NCI-H2171 treated with DMSO at 0.1 percent for 48 hours (cell line): ENCODE data around the gene BAMBI.

Source experiments
- DNase-seq: peaks from one replicate; lab custom pipeline; 2025; lab: John Stamatoyannopoulos, UW

Gene BAMBI

DNA sequence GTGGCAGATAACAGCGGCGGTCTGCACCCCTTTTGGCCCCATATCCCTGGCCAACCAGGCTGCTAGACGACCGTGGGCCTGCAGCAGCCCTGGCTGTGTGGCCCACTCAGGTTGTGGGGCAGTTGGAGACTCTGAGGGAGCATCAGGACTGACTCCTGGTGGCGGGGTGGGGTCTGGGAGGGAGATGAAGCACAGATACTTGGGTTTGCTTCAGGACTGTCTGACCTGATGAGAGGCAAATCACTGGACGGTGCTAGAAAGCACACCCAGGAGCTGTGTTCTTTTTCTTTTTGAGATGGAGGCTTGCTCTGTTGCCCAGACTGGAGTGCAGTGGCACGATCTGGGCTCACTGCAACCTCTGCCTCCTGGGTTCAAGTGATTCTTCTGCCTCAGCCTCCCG lies 28.2 kb downstream of the BAMBI start:
- no peak for DNase-seq

DNA sequence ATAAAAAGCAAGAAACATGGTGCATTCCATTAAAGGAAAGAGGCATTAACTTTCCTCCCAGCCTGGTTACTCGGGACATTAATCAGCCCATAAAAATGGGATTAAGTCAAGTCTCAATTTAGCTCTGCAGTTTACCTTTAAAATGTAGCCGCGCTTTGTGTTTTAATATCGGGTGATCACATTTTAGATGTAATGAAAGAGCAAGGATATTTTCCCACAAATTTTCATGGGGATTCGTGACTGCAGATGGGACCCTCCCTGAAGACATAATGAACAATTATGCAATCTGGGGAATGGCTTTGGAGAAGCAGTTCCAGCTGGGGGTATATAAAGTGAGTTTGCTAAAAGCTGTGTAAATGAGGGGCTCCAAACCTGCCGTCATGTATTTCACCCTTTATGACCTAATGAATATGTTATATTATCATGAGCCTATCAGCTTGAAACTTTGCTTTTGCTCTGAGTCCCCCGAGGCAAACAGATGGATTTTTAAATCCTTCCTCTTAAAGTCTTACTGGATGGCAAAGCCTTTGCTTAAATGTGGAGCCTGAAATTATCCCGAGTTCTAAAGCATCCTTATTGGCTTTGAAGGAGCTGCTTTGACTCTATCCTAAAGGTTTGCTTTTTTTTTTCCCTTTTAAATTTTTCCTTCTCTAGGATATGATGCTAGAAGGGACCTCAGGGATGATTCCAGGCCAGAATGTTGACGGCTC lies 31.8 kb downstream of the BAMBI start:
- no peak for DNase-seq

DNA sequence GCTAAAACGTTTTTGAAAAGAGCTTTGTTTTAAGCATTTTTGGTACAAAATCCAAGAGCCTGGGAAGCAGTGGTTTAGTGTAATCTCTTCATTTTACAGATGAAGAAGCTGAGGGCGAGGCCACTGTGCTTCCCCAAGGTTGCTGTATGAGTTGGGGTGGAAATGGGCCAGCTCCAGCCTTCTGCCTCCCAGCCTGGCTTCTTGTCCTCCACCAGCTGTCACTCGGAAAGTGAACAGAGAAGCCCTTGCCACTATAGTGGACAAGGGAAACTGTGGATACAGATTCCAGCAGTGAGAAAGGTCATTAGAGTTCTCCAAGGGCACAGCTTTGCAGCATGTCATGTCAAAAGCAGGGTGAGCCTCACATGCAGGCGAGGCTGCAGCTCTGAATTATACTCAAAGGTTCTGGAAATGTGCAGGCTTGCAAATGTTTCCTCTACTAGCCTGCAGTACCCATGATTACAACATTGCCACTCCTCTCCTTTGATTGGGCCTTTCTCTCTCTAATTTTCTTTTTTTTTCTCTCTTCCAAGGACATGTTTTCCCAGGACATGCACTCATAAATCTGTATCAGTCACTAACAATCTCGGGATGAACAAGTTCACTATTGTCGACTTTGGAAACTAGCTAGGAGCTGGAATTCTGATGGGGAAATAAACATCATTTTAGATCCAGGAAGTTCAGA lies 33.0 kb downstream of the BAMBI start:
- DNase-seq: no peak

DNA sequence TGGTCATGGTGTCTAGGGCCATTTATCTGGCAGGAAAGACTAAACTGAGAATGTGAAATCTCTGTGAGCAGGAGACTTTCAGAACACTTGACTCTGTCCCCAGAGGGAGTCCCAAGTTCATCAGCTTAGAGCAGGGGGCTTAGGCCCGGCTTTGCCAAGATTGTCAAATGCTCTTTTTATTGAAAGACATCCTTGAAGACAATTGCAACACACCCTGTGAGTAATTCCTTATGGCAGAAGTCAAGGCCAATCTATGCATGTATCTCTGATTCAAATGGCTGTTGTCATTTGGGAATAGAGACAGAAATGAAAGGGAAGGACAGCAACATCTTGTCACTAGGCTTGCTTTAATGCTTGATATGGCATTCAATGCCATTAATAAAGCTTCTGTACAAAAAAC lies 33.7 kb downstream of the BAMBI start:
- no peak for DNase-seq

DNA sequence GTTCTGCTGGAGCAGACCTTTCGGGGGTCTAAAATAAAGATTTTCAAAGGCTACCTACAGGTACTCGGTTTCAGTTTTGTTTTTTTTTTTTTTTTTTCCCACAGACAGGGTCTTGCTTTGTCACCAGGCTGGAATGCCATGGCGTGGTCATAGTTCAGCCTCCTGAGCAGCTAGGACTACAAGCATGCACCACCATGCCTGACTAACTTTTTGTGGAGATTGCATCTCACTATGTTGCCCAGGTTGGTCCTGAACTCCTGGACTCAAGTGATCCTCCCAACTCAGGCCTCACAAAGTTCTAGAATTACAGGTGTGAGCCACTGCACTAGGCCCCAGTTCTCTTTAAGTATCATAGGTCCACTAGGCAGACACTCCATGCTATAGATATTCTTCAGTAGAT lies 34.5 kb downstream of the BAMBI start:
- DNase-seq: no peak

DNA sequence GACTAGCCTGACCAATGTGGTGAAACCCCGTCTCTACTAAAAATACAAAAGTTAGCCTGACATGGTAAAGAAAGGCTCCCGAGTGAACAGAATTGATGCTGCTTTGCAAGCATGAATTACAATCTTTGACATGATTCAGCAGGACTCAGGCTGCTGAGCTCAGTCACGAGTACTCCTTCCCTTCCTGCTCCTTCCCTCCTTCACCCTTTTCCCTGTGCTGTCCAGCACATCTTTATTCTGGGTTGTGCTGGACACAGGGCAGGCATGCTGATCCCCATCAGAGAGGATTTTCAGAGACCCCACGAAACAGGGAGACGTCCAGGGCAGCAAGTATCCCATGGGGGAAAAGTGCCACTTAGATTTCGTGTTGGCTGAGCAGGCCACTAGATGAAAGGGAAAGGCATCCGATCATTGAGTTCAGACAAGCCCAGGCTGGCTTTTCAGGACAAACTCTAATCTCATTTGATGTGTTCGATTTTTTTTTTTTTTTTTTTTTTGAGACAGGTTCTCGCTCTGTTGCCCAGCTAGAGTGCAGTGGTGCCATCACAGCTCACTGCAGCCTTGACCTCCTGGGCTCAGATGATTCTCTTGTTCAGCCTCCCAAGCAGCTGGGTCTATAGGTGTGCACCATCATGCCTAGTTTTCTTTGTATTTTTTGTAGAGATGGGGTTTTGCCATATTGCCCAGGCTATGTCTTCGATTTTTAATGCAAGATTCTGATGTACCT lies 36.5 kb downstream of the BAMBI start:
- DNase-seq: no peak

DNA sequence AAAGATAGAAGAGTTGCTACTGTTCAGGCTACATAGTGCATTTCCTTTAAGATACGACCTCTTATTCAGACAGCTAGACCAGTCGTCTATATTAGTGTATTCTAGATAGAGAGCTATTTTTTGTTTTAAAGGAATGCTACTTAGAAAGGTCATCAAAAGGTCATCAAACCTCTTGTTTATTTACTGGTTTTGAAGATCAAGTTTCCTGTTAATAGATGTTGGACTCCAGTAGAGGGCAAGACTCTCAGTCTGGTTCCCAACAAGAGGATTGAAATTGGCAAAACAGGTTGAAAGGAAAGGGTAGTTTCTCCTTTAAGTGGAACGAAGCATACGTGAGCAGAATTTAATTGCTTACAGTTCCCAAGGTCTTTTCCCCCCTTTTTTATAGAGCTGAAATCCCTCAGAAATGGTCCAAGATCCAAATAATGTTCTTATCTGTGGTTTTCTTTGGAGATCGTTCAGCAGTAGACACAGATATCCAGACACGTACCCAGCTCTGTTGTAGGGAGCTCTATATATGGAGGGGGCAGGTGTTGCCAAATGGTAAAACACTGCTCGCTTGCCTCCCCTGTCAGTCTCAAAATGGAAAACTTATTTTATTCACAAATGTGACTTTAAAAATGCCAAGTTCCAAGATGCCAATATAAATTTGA lies 37.2 kb downstream of the BAMBI start:
- DNase-seq: no peak

DNA sequence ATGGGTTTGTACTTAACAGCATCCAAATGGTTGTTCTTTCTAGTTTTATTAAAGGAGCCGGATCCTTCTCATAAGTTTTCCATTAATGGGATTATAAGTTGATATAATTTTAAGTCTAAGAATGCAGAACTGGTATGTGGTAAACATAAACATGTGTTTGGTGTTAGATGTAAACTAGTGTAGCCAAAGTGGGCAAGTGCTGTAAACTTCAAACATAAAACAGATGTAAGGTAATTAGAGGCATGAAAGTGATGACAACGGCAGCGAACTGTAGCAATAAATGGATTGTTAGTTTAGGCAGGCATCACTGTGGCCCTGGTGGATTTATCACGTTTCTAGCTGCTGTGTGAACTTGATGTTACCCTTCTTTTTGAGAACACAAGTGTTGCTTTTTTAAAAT lies 37.9 kb downstream of the BAMBI start:
- no peak for DNase-seq

DNA sequence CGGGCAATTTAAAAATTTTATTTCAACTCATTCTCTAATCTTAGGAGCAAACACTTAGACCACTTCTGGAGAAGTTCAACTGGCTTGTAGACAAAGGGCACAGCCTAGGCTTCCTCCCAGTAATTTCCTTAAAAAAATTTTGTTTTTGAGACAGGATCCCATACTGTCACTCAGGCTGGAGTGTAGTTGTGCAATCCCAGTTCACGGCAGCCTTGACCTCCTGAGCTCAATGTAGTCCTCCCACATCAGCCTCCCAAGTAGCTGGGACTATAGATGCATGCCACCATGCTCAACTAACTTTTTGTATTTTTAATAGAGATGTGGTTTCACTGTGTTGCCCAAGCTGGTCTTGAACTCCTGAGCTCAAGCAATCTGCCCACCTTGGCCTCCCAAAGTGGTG lies 38.4 kb downstream of the BAMBI start:
- no peak for DNase-seq

DNA sequence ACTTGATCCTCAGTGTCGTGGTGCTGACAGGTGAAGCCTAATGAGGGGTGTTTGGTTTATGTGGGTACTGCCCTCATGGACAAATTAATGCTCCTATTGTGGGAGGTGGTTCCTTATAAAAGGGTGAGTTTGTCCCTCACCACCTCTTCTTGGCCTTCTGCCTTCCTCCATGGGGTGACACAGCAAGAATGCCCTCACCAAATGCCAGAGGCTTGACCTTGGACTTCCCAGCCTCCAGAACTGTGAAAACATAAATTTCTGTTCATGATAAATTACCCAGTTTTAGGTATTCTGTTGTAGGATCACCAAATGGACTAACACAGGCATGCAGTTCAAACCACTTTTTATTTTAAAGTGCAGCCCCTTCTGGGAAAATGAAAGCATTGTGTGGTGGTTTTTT lies 39.4 kb downstream of the BAMBI start:
- no peak for DNase-seq

DNA sequence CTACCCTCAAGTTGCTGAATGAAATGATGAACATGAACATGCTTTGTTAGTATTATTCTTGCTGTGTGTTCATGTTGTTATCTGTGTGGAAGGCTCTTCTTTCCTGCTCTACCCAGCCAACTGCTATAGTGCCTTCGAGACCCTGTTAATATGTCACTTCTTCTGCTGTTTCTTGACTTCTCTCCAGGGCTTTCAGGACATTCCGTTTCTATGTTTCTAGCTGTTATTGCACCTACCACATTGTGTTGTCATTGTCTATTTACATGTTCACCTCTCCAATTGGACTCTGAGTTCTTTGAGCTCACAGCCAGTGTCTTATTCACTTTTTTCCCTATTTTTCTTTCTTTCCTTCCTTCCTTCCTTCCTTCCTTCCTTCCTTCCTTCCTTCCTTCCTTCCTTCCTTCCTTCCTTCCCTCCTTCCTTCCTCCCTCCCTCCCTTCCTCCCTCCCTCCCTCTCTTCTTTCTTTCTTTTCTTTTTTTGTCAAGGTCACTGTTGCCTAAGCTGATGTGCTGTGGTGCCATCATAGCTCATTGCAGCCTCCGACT lies 40.4 kb downstream of the BAMBI start:
- DNase-seq: no peak

DNA sequence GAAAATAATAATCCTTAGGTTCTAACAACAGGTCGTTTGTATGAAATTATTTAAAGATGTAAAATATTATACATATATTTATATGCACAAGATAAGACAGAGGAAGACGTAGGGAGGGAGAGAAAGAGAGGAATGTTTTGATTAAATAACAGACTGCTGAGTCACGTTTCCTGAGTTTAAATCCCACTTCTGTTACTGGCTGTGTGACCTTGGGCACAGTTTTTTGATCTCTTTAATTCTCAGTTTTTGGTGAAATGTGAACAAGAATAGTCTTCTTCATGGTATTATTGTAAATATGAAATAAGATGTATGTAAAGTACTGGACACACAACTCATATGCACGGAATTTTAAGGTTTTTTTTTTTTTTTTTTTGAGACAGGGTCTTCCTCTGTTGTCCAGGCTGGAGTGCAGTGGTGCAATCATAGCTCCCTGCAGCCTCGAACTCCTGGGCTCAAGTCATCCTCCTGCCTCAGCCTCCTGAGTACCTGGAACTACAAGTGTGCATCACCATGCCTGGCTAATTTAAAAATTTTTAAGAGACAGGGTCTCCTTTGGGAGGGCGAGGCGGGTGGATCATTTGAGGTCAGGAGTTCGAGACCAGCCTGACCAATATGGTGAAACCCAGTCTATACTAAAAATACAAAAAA lies 42.6 kb downstream of the BAMBI start:
- no peak for DNase-seq

DNA sequence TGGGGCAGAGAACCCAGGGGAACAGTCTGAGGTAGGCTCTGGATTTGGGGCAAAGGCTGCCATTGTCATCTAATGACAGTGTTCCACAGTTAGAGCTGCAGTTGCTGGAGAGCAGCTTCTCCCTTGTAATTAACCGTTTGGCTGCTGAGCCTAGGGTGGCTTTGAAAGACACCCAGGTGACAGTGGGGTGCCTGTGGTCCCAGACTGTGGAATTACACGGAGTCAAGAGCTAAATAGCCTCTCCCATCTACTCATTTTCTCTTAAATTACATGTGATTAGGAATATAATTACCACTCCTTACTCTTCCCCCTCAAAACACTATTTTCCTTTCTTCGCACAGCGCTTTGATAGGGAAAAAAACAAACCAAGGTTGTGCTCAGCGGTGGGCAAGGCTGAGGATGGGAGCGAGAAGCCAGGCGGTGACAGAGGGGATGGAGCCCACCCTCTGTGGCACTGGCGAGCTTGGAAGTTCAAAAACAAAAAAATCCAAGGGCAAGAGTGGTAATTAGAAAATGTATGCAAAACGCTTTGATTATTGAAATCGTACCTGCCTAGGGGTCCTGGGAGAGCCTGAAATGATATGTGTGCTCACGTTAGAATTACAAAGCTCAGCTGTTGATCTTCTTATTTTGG lies 44.1 kb downstream of the BAMBI start:
- DNase-seq: no peak

DNA sequence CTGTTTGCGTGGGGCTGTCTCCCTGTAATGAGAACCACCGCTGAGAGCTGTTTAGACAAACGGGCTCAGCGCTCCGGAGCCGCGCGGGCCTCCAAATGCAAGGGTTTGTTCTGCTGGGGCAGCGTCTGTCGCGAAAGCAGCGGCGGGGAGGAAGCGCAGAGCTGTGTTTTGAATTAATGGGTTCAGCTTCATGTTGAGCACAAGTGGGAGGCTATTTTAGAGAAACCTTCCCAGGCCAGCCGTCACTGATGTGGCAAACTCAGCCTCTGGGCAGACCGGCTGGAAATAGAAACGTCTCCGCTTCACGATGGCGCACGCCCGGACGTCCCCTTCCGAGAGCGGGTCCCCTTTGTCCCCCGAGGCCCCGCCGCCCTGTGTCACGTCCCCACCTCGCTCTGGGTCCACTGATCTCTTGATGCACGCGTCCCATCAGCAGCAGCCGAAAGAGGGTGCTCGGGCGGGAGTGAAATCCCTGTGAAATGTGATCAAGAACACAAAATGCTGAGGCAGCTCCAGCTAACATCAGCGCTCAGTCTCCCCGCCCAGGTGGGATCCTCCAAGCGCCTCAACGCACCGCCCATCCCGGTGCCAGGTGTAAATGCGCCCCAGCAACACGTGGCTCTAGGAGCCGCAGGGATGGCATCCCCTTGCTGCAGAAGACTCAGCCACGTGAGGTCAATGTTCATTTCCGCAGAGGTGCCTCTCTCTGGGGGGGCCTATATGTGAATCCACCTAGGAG lies 44.9 kb downstream of the BAMBI start:
- no peak for DNase-seq

DNA sequence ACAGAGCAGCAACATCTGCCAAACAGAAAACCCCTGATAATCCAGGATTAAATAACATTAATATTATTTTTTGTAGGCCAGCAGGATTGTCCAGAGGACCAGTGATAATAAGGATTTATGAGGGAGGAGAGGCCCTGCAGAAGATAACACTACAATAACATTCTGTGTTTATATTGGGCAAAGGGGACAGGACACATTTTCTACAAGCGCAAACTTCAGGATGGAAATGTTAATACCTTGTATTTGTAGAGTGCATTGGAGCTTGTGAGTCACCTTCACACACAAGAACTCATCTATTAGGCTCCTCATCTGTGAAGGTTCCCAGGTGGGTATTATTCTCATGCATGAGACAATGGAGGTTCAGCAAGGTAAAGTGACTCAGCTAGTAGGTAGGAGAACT lies 51.0 kb downstream of the BAMBI start:
- DNase-seq: no peak

DNA sequence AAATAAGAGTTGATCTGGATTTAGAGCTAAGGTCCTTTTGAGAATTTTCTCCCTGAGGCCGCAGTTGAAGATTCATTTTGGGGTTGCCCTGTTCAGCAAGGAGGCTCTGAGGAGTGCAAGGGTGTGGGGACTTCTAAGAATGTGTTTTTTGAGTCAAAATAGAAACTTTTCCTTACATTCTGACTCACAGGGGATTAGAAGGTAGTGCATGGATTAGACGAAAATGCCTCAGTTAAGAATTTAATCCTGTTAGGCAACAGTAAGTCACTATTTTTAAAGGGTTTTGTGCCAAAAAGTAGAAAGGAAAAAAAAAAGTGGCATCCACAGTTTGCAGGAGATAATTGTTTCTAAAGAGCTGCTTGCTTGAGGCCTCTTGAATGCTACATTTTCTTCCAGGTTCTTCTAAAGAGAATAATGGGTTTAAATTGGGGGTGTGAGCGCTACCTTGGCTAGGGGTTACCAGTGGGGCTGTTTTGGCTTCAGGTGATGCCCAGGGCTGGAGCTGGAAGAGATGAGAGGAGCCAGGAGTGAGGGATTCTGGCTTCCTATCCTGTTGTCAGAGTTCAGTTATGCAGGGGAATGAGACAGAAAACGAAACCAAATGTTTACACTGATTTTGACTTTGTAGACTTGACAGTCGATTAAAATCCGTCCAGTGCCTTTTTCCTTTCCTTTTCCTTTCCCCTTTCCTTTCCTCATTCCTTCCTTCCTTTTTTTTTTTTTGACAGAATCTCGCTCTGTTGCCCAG lies 52.9 kb downstream of the BAMBI start:
- no peak for DNase-seq

DNA sequence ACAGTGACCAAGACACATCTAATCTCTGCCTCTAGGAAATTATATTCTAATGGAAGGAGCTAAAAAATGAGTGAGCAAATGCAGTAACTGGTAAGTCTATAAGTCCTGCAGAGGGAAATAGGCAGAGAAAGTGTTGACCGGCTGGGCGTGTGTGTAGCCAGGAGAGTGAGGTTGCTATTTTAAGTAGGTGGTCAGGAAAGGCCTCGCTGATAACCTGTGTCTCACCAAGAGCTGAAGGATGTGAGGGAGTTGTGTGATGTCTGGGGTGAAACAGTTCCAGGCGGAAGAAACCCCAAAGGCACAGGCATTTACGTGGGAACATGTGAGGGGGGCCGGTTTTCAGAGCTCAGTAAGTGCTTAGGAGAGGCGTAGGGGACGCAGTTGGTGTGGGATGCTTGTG lies 54.8 kb downstream of the BAMBI start:
- no peak for DNase-seq
